GM12865 (cell line): ENCODE results near the gene AK4.
"Not testable (repeated sequence)": the region's sequence is repeated elsewhere in the genome, so short reads cannot be mapped to it uniquely, and the experiment has no call there.

ENCODE experiments used
- DNase-seq: peaks from one replicate; pipeline ENCODE4 v3.0.0; 2010; ENCODE audit warnings: low read depth
- H3K4me3 ChIP-seq: 2 replicates; pipeline ENCODE4 v1.5.1; 2011; ENCODE audit warnings: mild to moderate bottlenecking, low read depth, low read length, control low read depth
- CTCF ChIP-seq: IDR thresholded peaks from 2 replicates; pipeline ENCODE4 v1.5.1; 2011; ENCODE audit warnings: low read length, control low read depth, low read depth, inconsistent platforms; ENCODE audit not compliant: insufficient read depth; ENCODE audit errors: missing control alignments

The AK4 gene

DNA sequence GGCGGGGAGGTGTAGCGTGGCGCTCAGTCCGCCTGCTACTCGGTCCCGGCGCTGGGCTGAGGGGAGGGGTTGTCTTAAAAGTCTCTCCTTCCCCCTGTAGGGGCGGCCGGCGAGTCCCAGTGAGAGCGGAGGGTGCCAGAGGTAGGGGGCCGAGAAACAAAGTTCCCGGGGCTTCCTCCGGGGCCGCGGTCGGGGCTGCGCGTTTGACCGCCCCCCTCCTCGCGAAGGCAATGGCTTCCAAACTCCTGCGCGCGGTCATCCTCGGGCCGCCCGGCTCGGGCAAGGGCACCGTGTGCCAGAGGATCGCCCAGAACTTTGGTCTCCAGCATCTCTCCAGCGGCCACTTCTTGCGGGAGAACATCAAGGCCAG, at the start of gene AK4:
Gene AK4 (plus strand): TSS at position 26 of the 370 bp plus-strand sequence. CDS start 205 bp downstream, at position 231.
- peak within 1 kb of the TSS; percentile 87 for H3K4me3 ChIP-seq
- DNase-seq: not testable (repeated sequence)

- TF ChIP-seq CTCF: no peak
- DNase-seq: no peak
- no peak overlapping the region for H3K4me3 ChIP-seq
Observed at GRCh38 chr1:65103807-65104206, 44.2 kb upstream of the AK4 start.

DNA sequence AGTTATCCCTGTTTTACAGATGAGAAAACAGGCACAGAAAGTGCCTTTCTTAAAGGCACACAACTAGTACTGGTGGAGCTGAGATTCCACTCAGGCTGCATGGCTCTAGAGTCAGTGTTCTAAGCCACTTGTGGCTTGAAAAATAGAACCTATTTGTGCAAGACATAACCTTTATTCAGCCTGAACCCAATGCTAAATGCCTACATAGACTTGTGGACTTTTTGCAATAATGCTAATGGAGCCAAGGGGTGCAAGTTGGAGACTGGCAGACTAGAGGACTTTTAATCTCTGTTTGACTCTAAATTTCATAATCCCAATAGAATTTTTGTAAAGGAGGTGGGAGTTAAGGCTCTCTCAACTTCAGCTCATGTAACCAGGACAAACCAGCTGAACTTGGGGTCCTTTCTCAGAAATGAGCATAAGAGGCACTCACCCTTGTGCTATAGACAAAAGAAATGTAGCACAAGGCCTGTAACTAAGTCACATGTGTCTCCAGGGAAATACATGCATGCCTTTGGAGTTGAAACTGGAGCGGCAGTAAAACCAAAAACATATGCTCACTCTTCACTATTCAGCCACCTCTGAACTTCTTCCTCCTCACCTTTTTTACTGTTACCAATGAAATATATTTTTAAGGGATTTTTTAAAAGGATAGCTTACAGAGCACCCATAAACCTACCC, 43.0 kb upstream of the AK4 start:
- DNase-seq: no peak

DNA sequence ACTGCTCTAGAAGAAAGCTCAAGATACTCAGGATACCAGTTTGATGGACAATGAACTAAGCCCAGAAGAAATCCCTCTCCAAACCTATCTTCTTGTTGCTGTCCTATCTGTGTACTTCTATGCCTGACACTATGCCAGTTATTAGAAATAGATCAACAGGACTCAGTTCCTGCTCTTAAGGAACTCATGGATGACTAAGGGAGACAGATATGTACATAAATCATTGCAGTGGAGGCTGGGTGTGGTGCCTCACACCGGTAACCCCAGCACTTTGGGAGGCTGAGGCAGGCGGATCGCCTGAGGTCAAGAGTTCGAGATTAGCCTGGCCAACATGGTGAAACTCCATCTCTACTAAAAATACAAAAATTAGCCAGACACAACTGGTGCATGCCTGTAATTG, 42.4 kb upstream of the AK4 start:
- TF ChIP-seq CTCF: no peak
- no peak for DNase-seq
- H3K4me3 ChIP-seq: no peak overlapping the region

More for the DNA sequence above, 43.0 kb upstream of the AK4 start:
- H3K4me3 ChIP-seq: no peak overlapping the region
- TF ChIP-seq CTCF: no peak

- no peak for DNase-seq
- no peak overlapping the region for H3K4me3 ChIP-seq
- TF ChIP-seq CTCF: no peak
Observed at GRCh38 chr1:65108025-65108642, 39.9 kb upstream of the AK4 start.

DNA sequence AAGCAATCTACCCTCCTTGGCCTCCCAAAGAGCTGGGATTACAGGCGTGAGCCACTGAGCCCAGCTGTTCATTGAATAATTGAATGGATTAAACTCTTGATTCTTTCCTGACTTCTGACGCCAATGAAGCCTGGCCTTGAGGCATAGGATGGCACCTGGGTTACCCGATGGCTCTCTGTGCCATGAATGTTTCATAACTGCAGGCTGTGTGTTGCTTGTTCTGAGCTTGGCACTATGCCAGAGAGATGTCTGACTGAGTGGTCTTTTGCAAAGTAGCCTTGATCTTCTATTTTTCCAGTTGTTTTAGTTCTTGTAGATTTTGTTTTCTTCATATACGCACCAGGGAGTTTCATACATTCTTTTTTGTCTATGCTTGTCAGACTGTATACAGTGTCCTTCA, 38.5 kb upstream of the AK4 start:
- no peak for TF ChIP-seq CTCF
- H3K4me3 ChIP-seq: no peak overlapping the region
- no peak for DNase-seq

DNA sequence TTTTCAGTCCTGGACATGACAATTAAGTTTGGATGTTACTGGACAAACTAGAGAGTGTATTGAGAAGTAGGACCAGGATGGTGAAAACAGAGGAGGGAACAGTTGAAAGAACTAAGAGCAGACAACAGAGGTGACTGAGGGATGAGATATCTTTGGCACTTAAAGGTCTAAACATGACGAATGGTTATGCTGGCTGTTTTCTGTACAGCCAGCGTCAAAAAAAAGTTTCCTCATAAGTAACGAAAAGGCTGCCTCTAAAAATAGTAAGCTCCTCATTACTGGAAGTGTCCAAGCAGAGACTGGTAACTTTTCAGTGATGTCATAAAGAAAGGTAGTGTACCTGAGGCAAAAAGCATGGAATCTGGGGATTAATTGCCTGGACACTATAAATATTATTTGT, 35.2 kb upstream of the AK4 start:
- H3K4me3 ChIP-seq: no peak overlapping the region
- no peak for TF ChIP-seq CTCF
- no peak for DNase-seq
